ENCODE results near the gene TP73.

Gene TP73

GRCh38 chr1:3698660-3699408 is 46.5 kb downstream of the TP73 start:
- DNase-seq: no peak
- intact Hi-C loops (cut with DNase I): no loop called here

- intact Hi-C loops (cut with DNase I): no loop called here
- no peak for DNase-seq
Observed at GRCh38 chr1:3699596-3699995, 47.3 kb downstream of the TP73 start.

- intact Hi-C loops (cut with DNase I): no loop called here
- DNase-seq: no peak
Observed at GRCh38 chr1:3700631-3701030, 48.3 kb downstream of the TP73 start.

- no peak for DNase-seq
- intact Hi-C loops (cut with DNase I): no loop called here
Observed at GRCh38 chr1:3702528-3702927, 50.2 kb downstream of the TP73 start.

GRCh38 chr1:3702990-3703728 is 50.8 kb downstream of the TP73 start:
- intact Hi-C loops (cut with DNase I): no loop called here
- no peak for DNase-seq

GRCh38 chr1:3703786-3704371 is 51.6 kb downstream of the TP73 start:
- DNase-seq: no peak
- intact Hi-C loops (cut with DNase I): no loop called here

GRCh38 chr1:3705341-3705950 is 53.1 kb downstream of the TP73 start:
- DNase-seq: no peak
- intact Hi-C loops (cut with DNase I): no loop called here

GRCh38 chr1:3706651-3707297 is 54.5 kb downstream of the TP73 start:
- no peak for DNase-seq
- intact Hi-C loops (cut with DNase I): no loop called here

GRCh38 chr1:3707298-3707938 is 55.1 kb downstream of the TP73 start:
- intact Hi-C loops (cut with DNase I): no loop called here
- no peak for DNase-seq

GRCh38 chr1:3707939-3708328 is 55.6 kb downstream of the TP73 start:
- DNase-seq: no peak
- intact Hi-C loops (cut with DNase I): no loop called here

- DNase-seq: no peak
- intact Hi-C loops (cut with DNase I): no loop called here
Observed at GRCh38 chr1:3708791-3709190, 56.5 kb downstream of the TP73 start.

GRCh38 chr1:3710251-3710650 is 57.9 kb downstream of the TP73 start:
- no peak for DNase-seq
- intact Hi-C loops (cut with DNase I): no loop called here

- DNase-seq: no peak
- intact Hi-C loops (cut with DNase I): no loop called here
Observed at GRCh38 chr1:3711381-3711779, 59.1 kb downstream of the TP73 start.

- peak in 1 of 10 donors; percentile 31 for DNase-seq
- intact Hi-C loops (cut with DNase I): no loop called here
Observed at GRCh38 chr1:3711780-3712451, 59.6 kb downstream of the TP73 start.

GRCh38 chr1:3712573-3713535 is 60.5 kb downstream of the TP73 start:
- peak; percentile 55 to 98 (median 86) for DNase-seq
- intact Hi-C loops (cut with DNase I): no loop called here

- DNase-seq: no peak
- intact Hi-C loops (cut with DNase I): no loop called here
Observed at GRCh38 chr1:3713840-3714239, 61.5 kb downstream of the TP73 start.

GRCh38 chr1:3714284-3714741 is 62.0 kb downstream of the TP73 start:
- intact Hi-C loops (cut with DNase I): no loop called here
- DNase-seq: peak; percentile 57 to 97 (median 78)

GRCh38 chr1:3714814-3715213 is 62.5 kb downstream of the TP73 start:
- intact Hi-C loops (cut with DNase I): no loop called here
- peak in 1 of 10 donors; percentile 39 for DNase-seq
